ENCODE data around the gene EML6. TPM values are rescaled to one million over a fixed set of nuclear protein-coding genes. Genes with fewer than 3 reads are reported as not detected.

EML6 gene
- total RNA-seq, 1 donor from 2014 or later, result 0.63 TPM

- no peaks in the 10 kb centered on the region for H3K36me3 ChIP-seq (ENCODE audit: control insufficient read depth, insufficient read depth, low read length)
- no peak for DNase-seq (ENCODE audit: low read depth)
- TF ChIP-seq CTCF (IDR thresholded peaks at IDR 0.05; ENCODE audit: insufficient read depth, low read length, poor library complexity, severe bottlenecking), result no peak
- no peaks in the 10 kb centered on the region for H3K27me3 ChIP-seq (ENCODE audit: control insufficient read depth, insufficient read depth, low read length)
- H3K4me3 ChIP-seq (ENCODE audit: low read depth, low read length), result no peak overlapping the region
Measured at GRCh38 chr2:54791831-54792230, 68.4 kb downstream of the EML6 start.

DNA sequence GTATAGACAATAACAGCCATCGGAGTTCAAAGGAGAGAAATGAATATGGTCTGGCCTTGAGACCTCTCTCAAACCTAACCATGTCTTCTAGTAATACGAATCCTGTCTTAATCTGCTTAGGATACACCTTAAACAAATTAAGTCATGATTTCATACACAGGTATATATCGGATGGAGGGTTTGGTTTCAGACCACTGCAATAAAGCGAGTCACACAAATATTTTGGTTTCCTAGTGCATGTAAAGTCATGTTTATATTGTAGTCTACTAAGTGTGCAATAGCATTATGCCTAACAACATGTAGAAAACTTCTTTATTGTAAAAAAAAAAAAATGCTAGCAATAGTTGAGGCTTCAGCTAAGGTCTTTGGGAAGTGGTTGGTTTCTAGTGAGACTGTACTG is 73.8 kb downstream of the EML6 start:
- TF ChIP-seq CTCF (IDR thresholded peaks at IDR 0.05; ENCODE audit: insufficient read depth, low read length, poor library complexity, severe bottlenecking), result no peak
- H3K27me3 ChIP-seq (ENCODE audit: control insufficient read depth, insufficient read depth, low read length), result no peaks in the 10 kb centered on the region
- no peaks in the 10 kb centered on the region for H3K36me3 ChIP-seq (ENCODE audit: control insufficient read depth, insufficient read depth, low read length)
- DNase-seq (ENCODE audit: low read depth), result no peak
- no peak overlapping the region for H3K4me3 ChIP-seq (ENCODE audit: low read depth, low read length)

DNA sequence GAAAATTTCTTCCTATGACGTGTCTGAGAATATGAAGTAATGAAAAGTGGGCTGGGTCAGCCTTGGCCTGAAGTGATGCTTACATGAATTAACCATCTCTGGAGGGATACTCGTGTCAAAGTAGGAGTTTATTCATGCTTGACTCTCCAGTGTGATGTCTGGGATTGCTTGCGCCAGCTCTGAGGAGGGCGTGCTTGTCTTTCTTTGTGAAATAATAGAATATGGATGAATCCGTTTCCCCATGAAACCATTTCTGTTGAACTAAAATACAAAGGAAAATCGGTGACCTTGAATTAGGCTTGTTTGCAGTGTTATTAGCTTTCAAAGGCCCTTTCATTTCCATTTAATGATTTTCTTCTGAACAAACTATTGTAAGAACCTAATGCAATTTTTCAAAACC is 77.9 kb downstream of the EML6 start:
- no peak for DNase-seq (ENCODE audit: low read depth)
- TF ChIP-seq CTCF (IDR thresholded peaks at IDR 0.05; ENCODE audit: insufficient read depth, low read length, poor library complexity, severe bottlenecking), result no peak
- Histone ChIP-seq H3K4me3 (ENCODE audit: low read depth, low read length) (no peak overlapping the region), H3K36me3 (ENCODE audit: control insufficient read depth, insufficient read depth, low read length) (no peaks in the 10 kb centered on the region), H3K27me3 (ENCODE audit: control insufficient read depth, insufficient read depth, low read length) (no peaks in the 10 kb centered on the region)

DNA sequence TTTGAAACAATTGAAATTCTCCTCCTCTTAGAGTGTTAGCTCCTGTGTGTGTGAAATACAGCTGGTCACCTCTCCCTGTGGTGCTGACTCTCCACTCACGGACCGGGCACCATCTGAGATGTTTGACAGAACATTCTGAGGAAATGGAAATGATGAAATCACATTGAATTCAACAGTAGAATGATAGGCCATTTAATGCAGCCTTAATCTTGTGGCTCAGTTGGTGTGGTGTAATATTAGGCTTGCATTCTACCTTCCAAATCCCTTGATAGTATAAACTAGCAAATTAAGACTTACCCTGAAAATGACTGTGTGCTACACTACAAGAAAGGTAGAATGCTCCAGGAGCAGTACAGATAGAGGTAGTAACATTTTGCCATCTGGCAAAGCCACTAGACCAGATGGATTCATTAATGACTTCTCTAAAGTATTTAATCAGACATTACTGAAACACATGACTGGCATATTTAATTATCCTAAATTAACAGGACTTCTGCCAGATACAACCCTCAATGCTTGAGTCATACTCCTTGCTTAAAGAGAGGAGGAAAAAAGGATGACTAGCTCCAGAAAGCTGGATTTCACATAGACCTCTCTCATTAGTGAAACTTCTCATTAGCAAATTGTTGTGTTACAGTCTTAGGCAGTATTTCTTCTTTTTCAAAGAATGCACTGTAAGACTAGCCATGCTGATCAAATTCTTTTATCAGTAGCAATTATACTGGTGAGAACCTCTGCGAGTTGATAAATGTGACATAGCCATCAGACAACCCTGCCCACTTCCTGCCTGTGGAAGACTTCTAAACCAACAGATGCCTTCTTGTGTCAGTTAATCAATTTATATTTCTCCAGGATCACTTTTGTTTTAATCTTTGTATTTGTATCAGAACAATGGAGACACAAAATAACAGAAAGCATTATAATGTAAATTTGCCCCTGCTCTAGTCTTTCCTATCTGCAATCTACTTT is 80.6 kb downstream of the EML6 start:
- H3K36me3 ChIP-seq (ENCODE audit: control insufficient read depth, insufficient read depth, low read length), result no peaks in the 10 kb centered on the region
- TF ChIP-seq CTCF (IDR thresholded peaks at IDR 0.05; ENCODE audit: insufficient read depth, low read length, poor library complexity, severe bottlenecking), result no peak
- no peak for DNase-seq (ENCODE audit: low read depth)
- no peaks in the 10 kb centered on the region for H3K27me3 ChIP-seq (ENCODE audit: control insufficient read depth, insufficient read depth, low read length)
- H3K4me3 ChIP-seq (ENCODE audit: low read depth, low read length), result no peak overlapping the region

DNA sequence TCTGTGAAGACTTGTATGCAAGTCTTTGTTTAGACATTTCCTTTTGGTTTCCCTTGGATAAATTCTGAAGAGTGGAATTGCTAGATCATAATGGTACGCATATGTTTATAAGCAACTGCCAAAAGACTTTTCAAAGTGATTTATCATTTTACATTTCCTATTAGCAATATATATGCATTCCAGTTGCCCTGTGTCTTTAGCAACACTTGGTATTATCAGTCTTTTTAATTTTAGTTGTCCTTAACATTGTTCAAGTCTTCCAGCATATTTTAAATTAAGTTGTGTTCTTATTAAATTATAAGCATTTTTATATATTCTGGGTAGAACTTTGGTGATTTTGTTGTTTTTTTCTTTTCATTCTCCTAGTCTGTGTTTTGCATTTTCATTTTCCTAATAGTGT is 81.8 kb downstream of the EML6 start:
- DNase-seq (ENCODE audit: low read depth), result no peak
- Histone ChIP-seq H3K27me3 (ENCODE audit: control insufficient read depth, insufficient read depth, low read length) (no peaks in the 10 kb centered on the region), H3K4me3 (ENCODE audit: low read depth, low read length) (no peak overlapping the region), H3K36me3 (ENCODE audit: control insufficient read depth, insufficient read depth, low read length) (no peaks in the 10 kb centered on the region)
- no peak for TF ChIP-seq CTCF (IDR thresholded peaks at IDR 0.05; ENCODE audit: insufficient read depth, low read length, poor library complexity, severe bottlenecking)

All from kidney epithelial cell (primary cell).